ENCODE measurements around the gene KRTAP5-7. TPM values are rescaled to one million over a fixed set of nuclear protein-coding genes. Genes with fewer than 3 reads are reported as not detected.
"Not testable (repeated sequence)": the region's sequence is repeated elsewhere in the genome, so short reads cannot be mapped to it uniquely, and the experiment has no call there.

KRTAP5-7 gene
- total RNA-seq, 1 experiment from 2014 or later, result not detected

DNA sequence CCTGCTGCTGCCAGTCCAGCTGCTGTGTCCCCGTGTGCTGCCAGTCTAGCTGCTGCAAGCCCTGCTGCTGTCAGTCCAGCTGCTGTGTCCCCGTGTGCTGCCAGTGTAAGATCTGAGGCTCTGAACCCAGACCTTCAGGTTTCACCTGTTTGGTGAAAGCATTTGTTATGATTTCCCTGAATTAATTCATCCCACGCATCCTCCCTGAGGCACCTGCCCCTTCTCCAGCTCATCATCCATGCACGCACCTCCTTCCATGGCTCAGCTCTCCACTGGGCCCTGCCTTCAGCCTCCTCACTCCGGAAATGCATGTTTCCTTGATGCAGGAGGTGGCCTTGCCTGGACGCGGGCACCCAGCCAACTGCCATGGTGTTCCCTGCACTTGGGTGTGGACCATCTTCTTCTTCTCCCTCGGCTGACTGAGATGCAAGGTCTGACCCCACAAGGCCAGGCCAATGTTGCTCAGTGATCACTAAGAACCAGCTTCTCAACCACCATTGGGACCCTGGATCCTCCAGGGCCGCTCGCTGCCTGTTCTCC is 39.1 kb downstream of the KRTAP5-7 start:
- Histone ChIP-seq H2AFZ (no peak overlapping the region), H3K9me3 (ENCODE audit: insufficient read depth, low read depth) (no peaks in the 10 kb centered on the region), H3K4me2 (no peak overlapping the region), H3K4me3 (no peak overlapping the region), H3K4me1 (replicated peaks; ENCODE audit: insufficient read depth) (peaks cover 12% of the 10 kb centered on the region; the same call in 1 of the 2 replicates), H3K9me2 (ENCODE audit: insufficient read depth) (no peaks in the 10 kb centered on the region), H3F3A (ENCODE audit: insufficient read depth, low read depth) (no peaks in the 10 kb centered on the region), H3K27ac (no peak overlapping the region), H3K79me2 (ENCODE audit: low read depth) (no peaks in the 10 kb centered on the region), H4K20me1 (ENCODE audit: insufficient read depth) (no peaks in the 10 kb centered on the region), H3K36me3 (ENCODE audit: low read depth) (no peaks in the 10 kb centered on the region), H3K27me3 (ENCODE audit: insufficient read depth, low read depth) (peaks cover 20% of the 10 kb centered on the region)
- intact Hi-C loops (cut with micrococcal nuclease; ENCODE audit: unreplicated experiment), result loop anchor here (2.0 kb wide), 1 partner anchor 85 kb away; no protein-coding TSS in a partner anchor
- peak; percentile 57 to 66 for DNase-seq
- BruUV-seq (replicated peaks), result no TSS peak
- TF ChIP-seq, protein P1, sequence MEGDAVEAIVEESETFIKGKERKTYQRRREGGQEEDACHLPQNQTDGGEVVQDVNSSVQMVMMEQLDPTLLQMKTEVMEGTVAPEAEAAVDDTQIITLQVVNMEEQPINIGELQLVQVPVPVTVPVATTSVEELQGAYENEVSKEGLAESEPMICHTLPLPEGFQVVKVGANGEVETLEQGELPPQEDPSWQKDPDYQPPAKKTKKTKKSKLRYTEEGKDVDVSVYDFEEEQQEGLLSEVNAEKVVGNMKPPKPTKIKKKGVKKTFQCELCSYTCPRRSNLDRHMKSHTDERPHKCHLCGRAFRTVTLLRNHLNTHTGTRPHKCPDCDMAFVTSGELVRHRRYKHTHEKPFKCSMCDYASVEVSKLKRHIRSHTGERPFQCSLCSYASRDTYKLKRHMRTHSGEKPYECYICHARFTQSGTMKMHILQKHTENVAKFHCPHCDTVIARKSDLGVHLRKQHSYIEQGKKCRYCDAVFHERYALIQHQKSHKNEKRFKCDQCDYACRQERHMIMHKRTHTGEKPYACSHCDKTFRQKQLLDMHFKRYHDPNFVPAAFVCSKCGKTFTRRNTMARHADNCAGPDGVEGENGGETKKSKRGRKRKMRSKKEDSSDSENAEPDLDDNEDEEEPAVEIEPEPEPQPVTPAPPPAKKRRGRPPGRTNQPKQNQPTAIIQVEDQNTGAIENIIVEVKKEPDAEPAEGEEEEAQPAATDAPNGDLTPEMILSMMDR (conservative IDR thresholded peaks at IDR 0.05), result no peak
- no peak for TF ChIP-seq EZH2 (IDR thresholded peaks at IDR 0.05; ENCODE audit: low read depth)
- POLR2A ChIA-PET (ENCODE audit: unreplicated experiment), result interaction anchor here (0.6 kb wide), 1 partner anchor 1039 kb away, joined by 7 read pairs; no protein-coding TSS in a partner anchor
- CTCF ChIA-PET, result no interaction called here

DNA sequence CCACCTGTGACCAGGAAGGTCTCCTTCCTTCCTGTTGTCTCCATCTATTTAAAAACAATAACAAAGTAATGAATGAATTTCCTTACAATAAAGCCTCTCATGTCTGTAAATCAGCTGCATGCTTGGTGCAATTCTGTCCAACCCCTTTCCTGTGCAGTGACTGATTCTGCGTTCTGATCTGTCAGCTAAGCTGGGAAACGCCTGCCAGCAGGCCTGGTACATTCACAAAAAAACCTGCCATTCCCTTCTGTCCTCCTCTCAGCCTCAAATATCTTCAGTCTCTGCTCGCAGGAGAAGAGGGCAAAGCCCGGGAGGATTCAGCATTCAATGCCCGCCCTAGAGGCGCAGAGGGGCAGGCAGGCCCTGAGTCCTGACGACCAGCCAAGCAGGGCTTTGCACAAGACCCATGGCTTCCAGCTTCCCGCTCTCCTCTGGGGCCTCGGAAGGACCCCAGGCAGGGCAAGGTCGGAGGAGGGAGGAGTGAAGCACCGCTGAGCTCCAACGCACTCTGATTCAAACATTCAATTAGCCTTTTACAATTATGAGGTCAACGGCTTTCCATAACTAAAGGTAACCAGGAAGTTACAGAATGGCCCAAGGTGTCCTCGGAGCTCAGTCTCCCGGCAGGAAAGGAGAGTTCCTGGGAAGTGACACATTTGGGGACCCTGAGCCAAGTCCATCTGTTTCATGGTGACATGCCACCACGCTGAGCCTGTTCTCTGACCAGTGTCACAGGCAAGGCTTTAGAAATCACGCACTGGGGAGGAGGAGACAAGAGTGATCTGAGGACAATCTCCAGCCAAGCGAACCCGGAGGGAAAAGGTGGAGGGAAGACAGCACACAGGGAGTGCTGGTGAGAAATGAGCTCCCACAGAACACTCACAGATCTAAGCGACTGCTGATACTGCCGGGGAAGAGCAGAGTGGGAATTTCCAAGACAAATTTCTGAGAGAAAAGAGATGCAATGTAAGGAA is 39.8 kb downstream of the KRTAP5-7 start:
- H3F3A ChIP-seq (ENCODE audit: insufficient read depth, low read depth); H3K4me2 ChIP-seq; H3K27ac ChIP-seq; H3K36me3 ChIP-seq (ENCODE audit: low read depth); H3K79me2 ChIP-seq (ENCODE audit: low read depth); H2AFZ ChIP-seq; CTCF ChIA-PET; BruUV-seq (replicated peaks); H4K20me1 ChIP-seq (ENCODE audit: insufficient read depth); H3K4me3 ChIP-seq; H3K9me2 ChIP-seq (ENCODE audit: insufficient read depth); DNase-seq; H3K9me3 ChIP-seq (ENCODE audit: insufficient read depth, low read depth): not testable (repeated sequence)
- Histone ChIP-seq H3K4me1 (replicated peaks; ENCODE audit: insufficient read depth) (peaks cover 12% of the 10 kb centered on the region; the same call in 1 of the 2 replicates), H3K27me3 (ENCODE audit: insufficient read depth, low read depth) (peaks cover 20% of the 10 kb centered on the region)
- POLR2A ChIA-PET (ENCODE audit: unreplicated experiment), result interaction anchor here (0.6 kb wide), 1 partner anchor 1039 kb away, joined by 7 read pairs; no protein-coding TSS in a partner anchor
- intact Hi-C loops (cut with micrococcal nuclease; ENCODE audit: unreplicated experiment), result loop anchor here (2.0 kb wide), 1 partner anchor 86 kb away; no protein-coding TSS in a partner anchor

DNA sequence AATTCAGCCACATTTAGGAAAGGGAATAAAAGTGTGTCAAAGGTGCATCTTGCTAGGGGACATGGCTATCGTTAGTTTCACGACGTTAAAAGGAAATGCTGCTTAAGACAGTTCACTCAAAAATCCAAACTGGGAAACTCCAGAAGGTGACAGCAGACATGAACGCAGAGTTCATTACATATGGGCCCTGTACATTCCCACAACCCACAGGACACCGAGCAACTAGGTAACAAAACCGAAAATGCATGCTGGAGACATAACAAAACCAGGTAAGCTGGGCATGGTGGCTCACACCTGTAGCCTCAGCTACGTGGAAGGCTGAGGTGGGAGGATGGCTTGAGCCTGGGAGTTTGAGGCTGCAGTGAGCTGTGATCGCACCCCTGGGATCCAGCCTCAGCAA is 40.6 kb downstream of the KRTAP5-7 start:
- H3K4me2 ChIP-seq; H3K9me2 ChIP-seq (ENCODE audit: insufficient read depth); CTCF ChIA-PET; H3K36me3 ChIP-seq (ENCODE audit: low read depth); H3K4me3 ChIP-seq; H4K20me1 ChIP-seq (ENCODE audit: insufficient read depth); DNase-seq; POLR2A ChIA-PET (ENCODE audit: unreplicated experiment); H3F3A ChIP-seq (ENCODE audit: insufficient read depth, low read depth); H3K79me2 ChIP-seq (ENCODE audit: low read depth); H3K27ac ChIP-seq; H2AFZ ChIP-seq; BruUV-seq (replicated peaks); H3K9me3 ChIP-seq (ENCODE audit: insufficient read depth, low read depth): not testable (repeated sequence)
- intact Hi-C loops (cut with micrococcal nuclease; ENCODE audit: unreplicated experiment), result loop anchor here (2.0 kb wide), 1 partner anchor 87 kb away; no protein-coding TSS in a partner anchor
- Histone ChIP-seq H3K4me1 (replicated peaks; ENCODE audit: insufficient read depth) (peaks cover 12% of the 10 kb centered on the region; the same call in 1 of the 2 replicates), H3K27me3 (ENCODE audit: insufficient read depth, low read depth) (peaks cover 14% of the 10 kb centered on the region)

All from PC-9 (cell line).